HCEC 1CT (cell line): ENCODE data around the gene SLC6A9.
A peak's percentile ranks its signal among the peaks of the same experiment; 100 is the strongest.

Experiments
- DNase-seq: peaks from one replicate; pipeline ENCODE4 v3.0.0-alpha.2; 2017

The SLC6A9 gene

DNA sequence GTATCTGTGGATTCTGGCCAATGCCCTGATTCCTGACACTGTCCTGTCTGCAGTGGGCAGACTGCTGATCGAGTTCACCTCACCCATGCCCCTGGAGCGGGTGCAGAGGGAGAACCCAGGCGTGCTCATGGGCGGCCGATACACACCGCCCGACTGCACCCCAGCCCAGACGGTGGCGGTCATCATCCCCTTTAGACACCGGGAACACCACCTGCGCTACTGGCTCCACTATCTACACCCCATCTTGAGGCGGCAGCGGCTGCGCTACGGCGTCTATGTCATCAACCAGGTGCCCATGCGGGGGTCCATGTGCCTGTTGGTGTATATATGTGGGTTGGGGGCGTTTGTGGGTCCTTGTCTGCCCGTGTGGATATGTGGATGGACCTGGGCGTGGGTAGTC lies 49.6 kb downstream of the SLC6A9 start:
- DNase-seq: no peak

DNA sequence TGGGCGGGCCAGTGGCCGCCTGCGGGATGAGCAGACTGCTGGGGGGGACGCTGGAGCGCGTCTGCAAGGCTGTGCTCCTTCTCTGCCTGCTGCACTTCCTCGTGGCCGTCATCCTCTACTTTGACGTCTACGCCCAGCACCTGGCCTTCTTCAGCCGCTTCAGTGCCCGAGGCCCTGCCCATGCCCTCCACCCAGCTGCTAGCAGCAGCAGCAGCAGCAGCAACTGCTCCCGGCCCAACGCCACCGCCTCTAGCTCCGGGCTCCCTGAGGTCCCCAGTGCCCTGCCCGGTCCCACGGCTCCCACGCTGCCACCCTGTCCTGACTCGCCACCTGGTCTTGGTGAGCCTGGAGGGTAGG lies 50.1 kb downstream of the SLC6A9 start:
- DNase-seq: no peak

DNA sequence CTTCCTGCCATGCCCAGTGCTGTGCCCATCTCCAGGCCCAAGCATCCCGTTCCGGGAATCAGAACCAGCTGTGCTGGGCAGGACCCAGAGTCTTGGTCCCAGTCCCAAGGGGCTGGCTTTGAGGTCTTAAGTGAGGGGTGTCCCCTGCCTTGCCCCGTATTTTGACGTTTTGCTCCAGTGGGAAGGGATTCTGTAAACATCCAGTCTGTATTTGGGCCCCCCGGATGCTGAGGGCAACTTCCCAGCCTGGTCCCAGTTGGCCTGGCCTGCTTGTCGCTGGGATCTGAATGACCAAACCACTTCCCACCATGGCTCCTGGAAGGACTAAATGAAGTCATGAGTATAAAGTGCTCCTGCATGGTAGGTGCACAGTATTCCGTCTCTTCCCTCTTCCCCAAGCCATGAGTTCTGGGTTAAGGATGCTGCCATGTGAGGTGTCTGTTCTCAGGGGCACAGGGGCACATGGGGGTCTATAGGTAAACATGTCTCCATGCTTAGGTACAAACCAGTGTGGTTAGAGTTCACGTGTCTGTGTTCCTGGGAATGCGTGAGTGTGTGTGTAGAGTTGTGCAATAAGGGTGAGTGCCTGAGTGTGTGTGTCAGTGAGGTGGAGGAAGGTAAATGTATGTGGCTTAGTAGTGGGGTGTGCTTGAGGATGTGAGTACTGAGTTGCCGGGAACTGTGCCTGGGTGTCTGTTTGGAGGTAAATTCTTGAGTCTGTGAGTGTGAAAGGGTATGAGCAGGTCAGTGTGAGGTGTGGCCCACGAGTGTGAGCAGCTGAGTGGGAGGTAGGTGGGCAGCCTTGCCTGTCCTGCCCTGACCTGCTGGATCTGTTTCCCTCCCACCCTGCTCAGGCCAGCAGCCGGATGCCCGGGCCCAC lies 50.8 kb downstream of the SLC6A9 start:
- peak; percentile 42 for DNase-seq

DNA sequence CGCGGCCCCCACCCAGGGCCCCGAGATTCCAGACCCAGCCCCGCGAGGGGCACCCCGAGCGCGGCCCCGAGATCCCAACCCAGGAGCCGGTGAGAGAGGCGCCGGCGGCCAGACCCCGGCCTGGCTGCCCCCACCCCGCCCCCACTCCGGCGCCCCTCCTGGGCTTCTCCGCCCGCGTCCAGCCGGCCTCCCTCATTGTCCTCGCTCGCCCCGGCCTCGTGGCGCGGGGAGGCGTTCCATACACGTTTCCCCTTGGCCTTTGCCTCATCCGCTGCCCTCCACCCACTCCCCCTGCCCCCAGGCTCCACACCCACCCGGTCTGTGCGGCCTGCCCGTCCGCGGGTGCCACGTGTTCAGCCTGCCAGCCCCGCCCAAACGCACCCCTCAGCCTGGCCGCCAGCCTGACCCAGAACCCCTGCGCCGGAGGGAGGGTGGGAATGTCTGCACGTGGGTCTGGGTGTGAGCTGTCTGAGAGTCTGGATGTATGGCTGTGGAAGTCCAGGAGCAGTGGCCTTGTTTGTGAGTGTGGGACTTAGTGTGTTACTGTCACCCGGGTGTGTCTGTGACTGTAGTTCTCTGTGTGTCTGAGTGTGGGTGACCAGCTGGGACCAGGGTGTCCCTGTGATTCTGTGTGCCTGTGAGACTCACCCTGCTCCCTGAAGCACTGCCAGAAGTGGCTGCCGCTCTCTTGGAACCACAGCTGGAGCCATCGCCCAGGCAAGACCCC lies 51.6 kb downstream of the SLC6A9 start:
- DNase-seq: peak; percentile 53

DNA sequence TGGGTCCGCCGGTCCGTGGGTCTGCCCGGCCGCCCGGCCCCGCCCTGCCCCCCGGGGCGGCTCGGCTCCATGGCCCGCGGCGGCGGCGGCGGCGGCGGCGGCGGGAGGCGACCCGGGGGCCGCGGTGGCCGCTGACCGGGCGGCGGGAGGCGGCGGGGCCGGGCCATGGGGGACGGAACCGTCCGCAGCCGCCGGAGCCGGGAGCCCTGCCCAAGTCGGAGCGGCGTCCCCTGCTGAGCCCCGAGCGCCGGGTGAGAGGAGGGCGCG lies 52.1 kb downstream of the SLC6A9 start:
- no peak for DNase-seq

DNA sequence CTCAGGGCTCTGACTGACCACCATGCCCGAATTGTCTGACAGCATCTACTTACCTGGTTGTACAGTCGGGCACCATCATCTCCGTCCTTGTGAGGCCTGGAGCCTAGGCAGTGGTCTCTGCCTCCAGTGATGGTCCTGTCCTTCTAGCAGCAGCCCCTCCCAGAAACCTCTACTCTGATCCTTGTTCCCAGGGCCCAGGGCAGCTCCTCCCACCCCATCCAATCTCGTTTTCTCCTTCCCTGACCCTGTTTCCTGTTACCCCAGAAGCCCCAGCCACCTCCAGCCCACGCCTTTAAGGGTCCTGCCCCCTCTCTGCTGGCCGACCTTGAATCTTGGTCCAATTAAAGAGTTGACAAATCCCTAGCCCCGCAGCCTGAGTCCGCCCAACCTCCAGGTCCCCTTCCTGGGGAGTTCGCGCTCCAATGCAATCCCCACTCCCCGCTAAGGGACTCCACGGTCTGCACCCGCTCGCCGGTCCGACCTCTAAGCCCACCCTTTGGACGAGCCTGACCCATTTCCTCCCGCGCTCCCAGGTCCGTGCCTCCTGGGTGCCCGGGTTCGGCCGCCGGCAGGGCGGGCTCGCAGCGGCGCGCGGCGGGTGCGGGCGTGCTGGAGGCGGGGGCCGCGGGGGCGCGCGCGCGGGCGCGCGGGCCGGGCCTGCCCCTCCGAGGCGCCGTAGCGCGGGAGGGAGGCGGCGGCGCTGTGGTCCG lies 52.6 kb downstream of the SLC6A9 start, which contains the start of gene B4GALT2:
Gene B4GALT2, plus strand, starts transcription at position 660 of the 710 bp plus-strand sequence. CDS start 1,951 bp downstream, outside the sequence.
- DNase-seq: peak; percentile 42

DNA sequence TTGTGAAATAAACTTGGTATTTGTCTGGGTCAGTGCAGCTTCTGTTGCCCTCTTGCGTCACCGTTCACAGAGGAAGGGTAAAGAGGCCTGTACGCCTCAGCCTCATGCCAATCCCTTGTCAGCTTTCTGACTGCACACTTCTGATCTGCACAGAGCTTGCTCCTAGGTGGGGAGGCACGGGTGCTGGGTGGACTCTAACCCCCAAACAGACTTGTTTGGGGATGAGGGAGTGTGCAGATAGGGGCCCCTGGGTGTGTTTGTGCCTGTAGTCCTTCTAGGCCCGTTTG lies 53.1 kb downstream of the SLC6A9 start:
- no peak for DNase-seq

DNA sequence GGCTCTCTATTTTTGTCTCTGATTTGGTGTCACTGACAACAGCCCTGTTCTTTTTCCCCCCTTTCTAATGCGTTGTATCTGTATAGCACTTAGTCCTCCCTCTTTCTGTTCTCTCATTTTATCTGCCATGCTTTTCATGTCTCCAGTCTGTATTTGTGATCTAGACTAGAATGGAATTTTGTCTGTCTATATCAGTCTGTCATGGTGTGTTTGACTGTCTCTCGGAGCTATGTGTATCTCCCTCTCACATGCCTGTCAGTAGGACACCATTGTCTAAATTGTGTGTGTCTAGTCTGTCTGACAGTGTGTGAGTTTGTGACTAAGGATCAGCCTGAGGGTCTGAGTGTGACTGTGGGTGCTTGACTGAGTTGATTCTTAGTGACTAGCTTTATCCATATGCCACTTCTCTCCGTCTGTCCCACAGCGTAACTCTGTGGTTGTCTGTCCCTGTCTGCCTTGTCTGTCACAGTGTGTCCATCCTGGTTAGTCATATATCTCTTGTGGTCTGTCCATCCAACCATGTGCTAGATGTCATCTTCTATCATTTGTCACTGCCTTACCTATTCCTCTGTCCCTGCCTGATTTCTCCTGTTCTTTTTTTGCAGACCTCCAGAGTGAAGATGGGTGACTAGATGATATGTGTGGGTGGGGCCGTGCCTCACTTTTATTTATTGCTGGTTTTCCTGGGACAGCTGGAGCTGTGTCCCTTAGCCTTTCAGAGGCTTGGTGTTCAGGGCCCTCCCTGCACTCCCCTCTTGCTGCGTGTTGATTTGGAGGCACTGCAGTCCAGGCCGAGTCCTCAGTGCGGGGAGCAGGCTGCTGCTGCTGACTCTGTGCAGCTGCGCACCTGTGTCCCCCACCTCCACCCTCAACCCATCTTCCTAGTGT lies 53.6 kb downstream of the SLC6A9 start:
- DNase-seq: no peak

DNA sequence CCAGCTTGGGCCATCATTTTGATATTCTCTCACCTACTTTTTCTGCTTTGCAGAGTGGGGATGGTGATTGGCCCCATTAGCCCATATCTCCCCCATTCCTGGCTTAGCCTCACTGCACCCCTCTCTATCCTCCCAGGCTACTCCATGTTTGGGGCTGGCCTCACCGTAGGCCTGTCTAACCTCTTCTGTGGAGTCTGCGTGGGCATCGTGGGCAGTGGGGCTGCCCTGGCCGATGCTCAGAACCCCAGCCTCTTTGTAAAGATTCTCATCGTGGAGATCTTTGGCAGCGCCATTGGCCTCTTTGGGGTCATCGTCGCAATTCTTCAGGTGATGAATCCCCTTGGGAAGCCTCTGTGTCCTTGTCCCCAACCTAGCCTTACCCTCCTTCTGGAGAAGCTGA lies 54.4 kb downstream of the SLC6A9 start:
- DNase-seq: no peak

DNA sequence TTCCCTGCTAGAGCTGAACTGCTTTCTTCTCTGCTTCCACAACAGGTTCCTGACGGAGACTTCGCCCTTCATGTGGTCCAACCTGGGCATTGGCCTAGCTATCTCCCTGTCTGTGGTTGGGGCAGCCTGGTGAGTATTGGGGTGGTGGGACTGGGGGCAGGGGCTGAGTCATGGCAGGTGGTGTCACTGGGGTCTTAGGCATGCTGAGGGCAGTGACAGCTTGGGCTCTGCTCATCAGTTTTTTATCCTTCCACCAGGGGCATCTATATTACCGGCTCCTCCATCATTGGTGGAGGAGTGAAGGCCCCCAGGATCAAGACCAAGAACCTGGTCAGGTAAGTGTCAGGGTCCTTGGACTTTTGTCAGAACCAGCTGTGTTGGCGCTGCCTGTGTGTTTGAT lies 55.2 kb downstream of the SLC6A9 start:
- DNase-seq: no peak

DNA sequence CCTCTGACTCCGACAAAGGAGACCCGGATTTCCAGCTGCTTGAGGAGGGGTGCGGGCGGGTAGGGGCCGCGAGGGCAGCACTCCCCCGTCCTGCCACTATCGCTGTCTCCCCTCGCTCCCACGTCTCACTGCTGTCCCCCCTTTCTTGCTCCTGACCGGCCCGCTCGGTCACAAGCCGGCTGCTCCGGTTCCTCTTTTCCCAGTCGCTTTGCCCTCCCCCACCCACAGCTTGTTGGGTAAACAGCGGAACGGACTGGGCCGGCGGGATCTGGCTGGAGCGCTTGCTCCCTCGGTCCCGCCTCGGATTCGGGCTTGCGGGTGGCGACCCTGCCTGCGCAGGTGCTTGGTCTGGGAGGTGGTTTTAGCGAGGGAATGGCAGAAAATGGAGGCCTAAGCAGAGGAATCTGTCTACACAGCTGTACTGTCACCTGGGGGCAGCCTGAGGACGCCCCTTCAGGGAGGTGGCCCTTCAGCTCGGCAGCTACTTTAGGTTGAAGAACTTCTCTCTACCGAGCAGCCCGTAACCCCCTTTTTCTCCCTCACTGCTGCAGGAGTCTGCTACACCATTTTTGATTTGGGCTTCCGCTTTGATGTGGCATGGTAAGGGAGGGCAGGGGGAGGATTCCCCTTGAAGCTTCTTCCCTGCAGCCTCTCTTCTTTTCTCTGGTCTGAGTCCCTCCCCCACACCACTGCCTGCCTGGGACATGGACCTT lies 55.9 kb downstream of the SLC6A9 start:
- DNase-seq: no peak

DNA sequence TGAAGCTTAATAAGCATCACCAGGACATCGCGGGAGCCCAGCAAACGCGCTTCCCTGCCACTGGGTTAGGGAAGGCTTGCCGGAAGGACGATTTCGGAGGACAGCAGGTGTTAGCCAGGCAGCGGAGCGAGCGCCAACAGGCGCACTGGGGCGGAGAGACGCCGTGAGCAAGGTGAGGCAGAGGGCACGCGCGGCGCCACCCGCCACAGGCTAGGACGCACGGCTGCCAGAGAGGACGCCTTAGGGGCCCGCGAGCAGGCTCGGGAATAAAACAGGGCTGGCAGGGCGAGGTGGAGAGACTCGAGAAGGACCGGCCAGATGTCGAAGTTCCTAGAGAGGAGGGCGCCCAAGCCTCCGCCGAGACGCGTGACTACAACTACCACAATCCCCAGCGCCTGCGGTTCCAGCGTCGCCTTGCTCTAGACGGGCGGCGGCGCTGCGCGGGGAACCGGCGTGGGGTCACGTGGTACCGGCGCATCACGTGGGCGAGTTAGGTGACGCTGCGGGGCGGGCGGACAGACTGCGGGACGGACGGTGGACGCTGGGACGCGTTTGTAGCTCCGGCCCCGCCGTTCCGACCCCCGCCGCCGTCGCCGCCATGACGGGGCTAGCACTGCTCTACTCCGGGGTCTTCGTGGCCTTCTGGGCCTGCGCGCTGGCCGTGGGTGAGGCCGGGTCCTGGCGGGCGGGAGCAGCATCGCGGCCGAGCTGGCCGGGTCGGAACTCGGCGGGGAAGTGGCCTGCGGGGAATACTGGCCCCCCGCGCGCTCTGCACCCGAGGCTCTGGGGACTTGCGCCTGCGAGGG lies 56.6 kb downstream of the SLC6A9 start, which contains the start of gene ATP6V0B:
Gene ATP6V0B, plus strand, starts transcription at position 518 of the 806 bp plus-strand sequence. Its CDS starts 81 bp downstream, at position 599.
- DNase-seq: peak; percentile 95

DNA sequence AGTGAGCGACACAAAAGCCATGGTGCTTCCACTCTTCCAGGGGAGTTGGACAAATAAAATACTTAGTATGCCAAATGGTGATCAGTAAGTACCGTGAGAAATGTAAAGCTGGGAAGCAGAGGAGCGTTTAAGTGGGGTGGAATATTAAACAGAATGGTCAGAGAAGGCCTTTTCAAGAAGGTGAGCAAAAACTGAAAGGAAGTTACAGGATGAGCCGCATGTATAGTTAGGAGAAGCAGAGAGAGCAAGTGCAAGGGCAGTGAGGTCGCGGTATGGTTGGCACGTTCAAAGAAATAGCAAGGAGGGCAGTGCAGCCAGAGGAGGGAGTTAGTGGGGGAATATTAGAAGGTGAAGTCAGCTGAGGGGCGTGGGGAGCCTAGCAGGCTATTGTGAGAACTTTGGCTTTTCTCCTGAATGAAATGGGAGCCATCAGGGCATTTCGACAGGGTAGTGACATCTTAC lies 57.2 kb downstream of the SLC6A9 start:
- DNase-seq: no peak

DNA sequence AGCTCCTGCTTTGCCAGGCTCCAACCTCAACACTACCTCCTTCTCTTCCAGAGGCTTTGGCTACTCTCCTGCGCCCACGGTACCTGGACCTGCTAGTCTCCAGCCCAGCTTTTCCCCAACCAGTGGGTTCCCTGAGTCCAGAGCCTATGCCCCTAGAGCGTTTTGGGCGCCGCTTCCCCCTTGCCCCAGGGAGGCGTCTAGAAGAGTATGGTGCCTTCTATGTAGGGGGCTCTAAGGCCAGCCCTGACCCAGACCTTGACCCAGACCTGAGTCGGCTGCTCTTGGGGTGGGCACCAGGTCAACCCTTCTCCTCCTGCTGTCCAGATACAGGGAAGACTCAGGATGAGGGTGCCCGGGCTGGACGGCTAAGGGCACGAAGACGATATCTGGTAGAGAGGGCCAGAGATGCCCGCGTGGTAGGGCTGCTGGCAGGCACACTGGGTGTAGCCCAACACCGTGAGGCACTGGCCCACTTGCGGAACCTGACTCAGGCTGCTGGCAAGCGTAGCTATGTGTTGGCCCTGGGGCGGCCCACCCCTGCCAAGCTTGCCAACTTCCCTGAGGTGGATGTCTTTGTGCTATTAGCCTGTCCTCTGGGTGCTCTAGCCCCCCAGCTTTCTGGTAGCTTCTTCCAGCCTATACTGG lies 59.8 kb downstream of the SLC6A9 start:
- DNase-seq: no peak

DNA sequence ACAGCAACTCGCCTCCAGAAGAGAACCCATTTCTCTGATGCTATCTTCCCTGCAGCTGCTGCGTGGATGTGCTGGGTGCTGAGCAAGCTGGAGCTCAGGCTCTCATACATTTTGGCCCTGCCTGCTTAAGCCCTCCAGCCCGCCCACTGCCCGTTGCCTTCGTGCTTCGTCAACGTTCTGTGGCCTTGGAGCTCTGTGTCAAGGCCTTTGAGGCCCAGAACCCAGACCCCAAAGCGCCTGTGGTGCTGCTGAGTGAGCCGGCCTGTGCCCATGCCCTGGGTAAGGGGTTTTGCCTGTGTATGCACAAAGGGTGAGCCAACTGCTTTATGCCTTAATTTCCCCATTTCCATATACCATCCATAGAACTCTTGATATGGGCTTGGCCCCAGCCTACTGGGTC lies 60.4 kb downstream of the SLC6A9 start:
- no peak for DNase-seq

DNA sequence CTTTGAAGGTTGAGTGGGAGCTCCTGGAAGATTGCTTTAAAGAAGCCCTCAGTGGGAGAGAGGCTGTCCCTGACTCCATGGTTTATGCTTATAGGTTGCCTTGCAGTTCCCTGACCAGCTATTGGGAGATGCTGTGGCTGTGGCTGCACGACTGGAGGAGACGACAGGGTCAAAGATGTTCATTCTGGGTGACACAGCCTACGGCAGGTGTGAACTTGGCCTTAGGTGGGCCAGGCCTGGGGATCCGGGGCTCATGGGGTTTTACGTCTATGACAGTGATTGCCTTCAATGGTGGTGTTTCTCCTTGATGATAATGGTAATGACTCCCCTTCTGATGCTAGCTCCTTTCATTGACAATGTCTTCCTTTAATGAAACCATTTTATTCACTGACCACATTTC lies 60.8 kb downstream of the SLC6A9 start:
- no peak for DNase-seq

DNA sequence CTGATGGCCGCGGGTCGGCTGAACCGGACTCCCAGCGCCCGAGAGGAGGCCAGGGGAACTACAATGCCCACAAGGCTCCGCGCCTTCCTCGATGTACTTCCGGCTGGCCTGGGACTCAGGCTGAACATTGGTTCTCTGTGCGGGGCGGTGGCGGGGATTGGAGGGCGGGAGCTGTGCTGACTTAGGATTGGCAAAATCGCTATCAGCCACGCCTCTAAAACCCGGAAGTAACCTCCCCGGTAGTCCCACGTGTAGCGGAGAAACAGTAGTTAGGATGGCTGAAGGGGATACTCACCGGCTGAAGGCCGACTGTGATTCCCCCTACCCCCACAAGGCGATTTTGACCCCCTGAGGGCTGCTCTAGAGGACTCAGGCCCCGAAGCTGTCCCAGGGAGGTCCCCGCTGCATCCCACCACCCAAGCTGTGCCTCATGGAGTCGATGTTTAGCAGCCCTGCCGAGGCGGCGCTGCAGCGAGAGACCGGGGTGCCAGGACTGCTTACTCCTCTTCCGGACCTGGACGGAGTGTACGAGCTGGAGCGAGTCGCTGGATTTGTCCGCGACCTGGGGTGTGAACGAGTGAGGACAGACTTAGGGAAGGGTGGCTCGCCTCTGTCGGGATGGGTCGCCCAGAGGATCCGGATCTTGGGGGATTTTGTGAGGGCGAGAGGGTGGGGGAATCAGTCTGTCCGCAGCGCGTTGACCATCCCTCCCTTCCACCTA lies 61.4 kb downstream of the SLC6A9 start, which contains the start of gene DPH2:
Gene DPH2, plus strand, starts transcription at position 265 of the 721 bp plus-strand sequence. Its CDS starts 166 bp downstream, at position 431.
- DNase-seq: peak; percentile 96

DNA sequence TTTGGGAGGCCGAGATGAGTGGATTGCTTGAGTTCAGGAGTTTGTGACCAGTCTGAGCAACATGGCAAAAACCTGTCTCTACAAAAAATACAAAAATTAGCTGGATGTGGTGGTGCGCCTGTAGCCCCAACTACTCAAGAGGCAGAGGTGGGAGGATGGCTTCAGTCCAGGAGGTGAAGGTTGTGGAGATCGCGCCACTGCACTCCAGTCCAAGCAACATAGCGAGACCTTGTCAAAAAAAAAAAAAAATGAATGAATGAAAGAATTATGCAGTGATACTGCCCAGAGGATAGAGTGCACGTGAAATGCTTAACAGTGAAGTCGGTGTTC lies 61.9 kb downstream of the SLC6A9 start:
- no peak for DNase-seq

DNA sequence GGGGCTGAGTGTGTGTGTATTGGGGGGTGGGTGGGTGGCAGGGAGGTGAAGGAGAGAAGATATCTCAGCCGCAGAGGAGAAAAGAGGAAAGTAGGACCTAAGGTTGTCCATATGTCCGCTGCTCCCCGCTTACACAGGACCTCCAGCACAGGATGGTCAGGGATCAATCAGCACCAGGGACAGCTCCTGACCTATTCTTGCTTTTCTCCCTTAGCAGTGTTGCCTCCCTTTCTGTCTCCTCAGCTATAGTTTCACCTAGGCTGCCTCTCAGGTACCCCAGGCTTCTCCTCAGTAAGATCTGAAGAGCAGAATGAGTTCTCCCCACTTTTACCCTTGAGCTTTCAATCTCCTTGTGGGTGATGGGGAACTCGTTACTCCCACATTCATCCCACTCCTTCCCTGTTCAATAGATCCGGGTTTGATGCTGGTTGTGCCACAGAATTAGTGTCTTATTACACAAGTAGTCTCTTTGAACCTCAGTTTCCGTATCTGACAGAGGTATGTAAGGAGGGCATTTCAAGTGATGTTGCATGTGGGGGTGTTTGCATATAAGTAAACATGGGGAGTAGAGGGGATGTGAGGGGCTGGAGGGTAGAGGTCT lies 62.8 kb downstream of the SLC6A9 start:
- no peak for DNase-seq

DNA sequence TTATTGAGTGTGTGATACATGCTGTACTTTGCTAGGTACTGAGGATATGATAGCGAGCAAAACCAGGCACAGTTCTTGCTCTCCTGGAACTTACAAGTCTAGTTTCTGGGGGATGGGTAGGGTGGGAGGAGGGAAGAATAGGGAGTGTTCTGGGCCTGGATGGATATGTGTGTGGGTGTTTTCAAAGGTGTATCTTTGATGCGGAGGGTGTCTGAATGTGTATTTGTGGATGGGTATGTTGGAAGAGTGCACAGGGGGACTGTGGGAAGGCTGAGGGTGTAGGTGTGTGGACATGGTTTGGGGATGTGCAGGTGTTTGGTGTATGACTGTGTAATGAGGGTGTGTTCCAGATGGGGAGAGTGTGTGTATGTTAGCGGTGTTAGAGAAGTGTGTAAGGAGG lies 65.9 kb downstream of the SLC6A9 start:
- no peak for DNase-seq
